CD4-positive, CD25-positive, alpha-beta regulatory T cell (primary cell): Measurements from ENCODE around the gene ZNF577. TPM values are rescaled to one million over a fixed set of nuclear protein-coding genes. Genes with fewer than 3 reads are reported as not detected.
"Not testable (repeated sequence)": the region's sequence is repeated elsewhere in the genome, so short reads cannot be mapped to it uniquely, and the experiment has no call there.

Source experiments
- ATAC-seq, 2 donors: fragments of 150-1000 bp; cut with Tn5 transposase; one replicate each; pipeline ENCODE4 v1.10.0; 2021; ENCODE audit warnings: low read depth in 2 of 2, moderate number of reproducible peaks in 2 of 2, moderate library complexity in 1 of 2
- DNase-seq, 3 donors: peaks; one replicate each; pipeline versions ENCODE4 v3.0.0 to v3.0.0-alpha.2; 2012 to 2022; ENCODE audit warnings: mixed read lengths in 1 of 3
- H3K27ac ChIP-seq: one replicate; pipeline ENCODE4 v1.7.0; 2013; ENCODE audit warnings: mild to moderate bottlenecking, low read length; ENCODE audit not compliant: insufficient read depth, poor library complexity, severe bottlenecking
- H3K27me3 ChIP-seq: one replicate; pipeline ENCODE4 v1.7.0; 2013; ENCODE audit warnings: low read length; ENCODE audit not compliant: control insufficient read depth, insufficient read depth
- H3K36me3 ChIP-seq: one replicate; pipeline ENCODE4 v1.7.0; 2013; ENCODE audit warnings: mild to moderate bottlenecking, low read length, moderate library complexity; ENCODE audit not compliant: control insufficient read depth, insufficient read depth
- H3K4me1 ChIP-seq: 2 replicates; pipeline ENCODE4 v1.7.0; 2013; ENCODE audit warnings: mild to moderate bottlenecking, low read length; ENCODE audit not compliant: insufficient read depth, control insufficient read depth, poor library complexity, severe bottlenecking
- H3K4me3 ChIP-seq: one replicate; pipeline ENCODE4 v1.7.0; 2013; ENCODE audit warnings: low read depth, mild to moderate bottlenecking, low read length, moderate library complexity
- H3K9me3 ChIP-seq, 2 experiments: 1 replicate in 1 of 2; 2 replicates in 1 of 2; pipeline ENCODE4 v1.7.0; 2013; ENCODE audit warnings: low read length in 2 of 2, mild to moderate bottlenecking in 1 of 2, moderate library complexity in 1 of 2; ENCODE audit not compliant: control insufficient read depth in 2 of 2
- H3K27ac Mint-ChIP-seq, 3 donors: one replicate each; pipeline ENCODE4 v1.8.0; 2020 to 2022; ENCODE audit warnings: mild to moderate bottlenecking in 3 of 3, mixed read lengths in 3 of 3, moderate library complexity in 2 of 3
- H3K27me3 Mint-ChIP-seq: one replicate; pipeline ENCODE4 v1.8.0; 2022; ENCODE audit warnings: mild to moderate bottlenecking, mixed read lengths
- H3K36me3 Mint-ChIP-seq: one replicate; pipeline ENCODE4 v1.8.0; 2020; ENCODE audit warnings: mixed read lengths
- H3K4me1 Mint-ChIP-seq, 4 donors: one replicate each; pipeline ENCODE4 v1.8.0; 2020 to 2022; ENCODE audit warnings: mixed read lengths in 4 of 4, mild to moderate bottlenecking in 1 of 4
- H3K4me3 Mint-ChIP-seq, 4 donors: one replicate each; pipeline ENCODE4 v1.8.0; 2020 to 2022; ENCODE audit warnings: mild to moderate bottlenecking in 4 of 4, mixed read lengths in 4 of 4, moderate library complexity in 3 of 4
- H3K9me3 Mint-ChIP-seq, 7 donors: one replicate each; pipeline ENCODE4 v1.8.0; 2020 to 2022; ENCODE audit warnings: mixed read lengths in 7 of 7, mild to moderate bottlenecking in 3 of 7, moderate library complexity in 2 of 7
- polyA plus RNA-seq, 4 donors: library from polyadenylated mRNA; unstranded; fragments of 300-500 nt; fragmentation: Illumina TruSeq; gene quantifications; one replicate each; pipeline ENCODE4 v1.2.3, GENCODE V29; 2021
- total RNA-seq: library from RNA; stranded (reverse); gene quantifications from one replicate; pipeline ENCODE4 v1.2.3, GENCODE V29; 2022

Gene ZNF577
- total and polyA plus RNA-seq, 5 donors from 2014 or later: 1.6 to 6.8 (median 3.2) TPM

DNA sequence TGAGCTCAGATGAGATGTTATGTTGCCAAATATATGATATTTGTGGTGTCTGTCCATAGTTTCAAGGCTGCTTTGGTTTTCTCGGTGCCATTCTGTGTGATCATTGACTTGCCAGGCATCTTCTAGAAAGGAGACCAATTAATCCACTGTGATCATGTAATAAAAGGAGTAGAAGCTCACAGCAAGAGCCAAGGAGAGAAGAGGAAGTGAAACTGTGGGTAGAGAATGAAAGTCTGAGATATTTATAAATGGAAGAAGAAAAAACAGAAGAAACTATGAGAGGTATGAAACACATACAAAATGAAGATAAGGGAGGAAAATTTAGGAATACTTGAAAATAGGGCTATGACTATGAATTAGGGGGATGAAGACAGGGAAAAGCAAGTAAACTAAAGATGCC, 28.4 kb upstream of the ZNF577 start:
- ATAC-seq (no peak), DNase-seq (no peak)
- no peak overlapping the region for H3K4me3 ChIP-seq
- H3K9me3 ChIP-seq: peaks cover 80 to 95% of the 10 kb centered on the region in 2 experiments
- H3K27ac Mint-ChIP-seq: no peak overlapping the region
- H3K27me3 Mint-ChIP-seq: no peaks in the 10 kb centered on the region
- H3K9me3 Mint-ChIP-seq: peaks cover 5 to 70% (median 33%) of the 10 kb centered on the region in 7 donors
- H3K27ac ChIP-seq: no peak overlapping the region
- peaks cover 3% of the 10 kb centered on the region for H3K36me3 Mint-ChIP-seq
- no peaks in the 10 kb centered on the region for H3K27me3 ChIP-seq
- no peaks in the 10 kb centered on the region for H3K4me1 Mint-ChIP-seq
- no peak overlapping the region for H3K4me3 Mint-ChIP-seq
- no peaks in the 10 kb centered on the region for H3K36me3 ChIP-seq
- no peaks in the 10 kb centered on the region for H3K4me1 ChIP-seq

DNA sequence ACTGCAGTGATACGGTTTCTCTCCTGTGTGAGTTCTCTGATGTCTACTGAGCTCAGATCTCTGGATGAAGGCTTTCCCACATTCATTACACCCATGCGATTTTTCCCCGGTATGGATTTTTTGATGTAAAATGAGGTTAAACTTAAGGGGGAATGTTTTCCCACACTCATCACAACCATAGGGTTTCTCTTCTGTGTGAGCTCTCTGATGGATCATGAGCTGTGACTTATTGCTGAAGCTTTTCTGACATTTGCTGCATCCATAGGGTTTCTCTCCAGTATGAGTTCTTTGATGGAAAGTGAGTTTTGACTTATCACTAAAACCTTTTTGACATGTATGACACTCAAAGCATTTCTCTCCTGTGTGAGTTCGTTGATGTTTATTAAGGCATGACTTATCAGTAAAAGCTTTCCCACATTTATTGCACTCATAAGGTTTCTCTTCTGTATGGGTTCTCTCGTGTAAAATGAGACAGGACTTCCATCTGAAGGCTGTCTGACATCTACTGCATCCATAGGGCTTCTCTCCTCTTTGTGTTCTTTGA, 27.6 kb upstream of the ZNF577 start:
- DNase-seq (no peak), ATAC-seq (no peak)
- H3K27me3 Mint-ChIP-seq: no peaks in the 10 kb centered on the region
- Histone ChIP-seq H3K27ac (no peak overlapping the region), H3K4me1 (no peaks in the 10 kb centered on the region), H3K4me3 (no peak overlapping the region), H3K9me3 (peaks cover 75 to 95% of the 10 kb centered on the region in 2 experiments), H3K27me3 (no peaks in the 10 kb centered on the region), H3K36me3 (no peaks in the 10 kb centered on the region)
- H3K27ac Mint-ChIP-seq: no peak overlapping the region
- H3K4me1 Mint-ChIP-seq: no peaks in the 10 kb centered on the region
- H3K9me3 Mint-ChIP-seq: peaks cover 5 to 68% (median 29%) of the 10 kb centered on the region in 7 donors
- peaks cover 6% of the 10 kb centered on the region for H3K36me3 Mint-ChIP-seq
- H3K4me3 Mint-ChIP-seq: peak overlapping the region in 1 of 4 donors; percentile 58

DNA sequence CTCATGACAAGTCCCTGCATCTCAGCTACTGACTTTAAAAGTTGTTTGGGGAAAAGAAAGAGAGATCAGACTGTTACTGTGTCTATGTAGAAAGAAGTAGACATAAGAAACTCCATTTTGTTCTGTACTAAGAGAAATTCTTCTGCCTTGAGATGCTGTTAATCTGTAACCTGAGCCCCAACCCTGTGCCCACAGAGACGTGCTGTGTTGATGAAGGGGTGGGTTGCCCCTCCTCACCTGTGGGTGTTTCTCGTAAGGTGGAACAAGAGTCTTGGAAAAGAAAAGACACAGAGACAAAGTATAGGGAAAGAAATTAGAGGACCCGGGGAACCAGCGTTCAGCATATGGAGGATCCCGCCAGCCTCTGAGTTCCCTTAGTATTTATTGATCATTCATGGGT, 20.2 kb upstream of the ZNF577 start:
- peaks cover 6 to 23% (median 15%) of the 10 kb centered on the region in 4 donors for H3K4me1 Mint-ChIP-seq
- H3K27me3 ChIP-seq, H3K4me3 ChIP-seq, H3K27ac Mint-ChIP-seq, DNase-seq, H3K36me3 ChIP-seq, H3K27ac ChIP-seq, ATAC-seq: not testable (repeated sequence)
- H3K9me3 ChIP-seq: peaks cover 39 to 54% of the 10 kb centered on the region in 2 experiments
- H3K36me3 Mint-ChIP-seq: peaks cover 28% of the 10 kb centered on the region
- peaks cover 14% of the 10 kb centered on the region for H3K4me1 ChIP-seq
- peaks cover 17% of the 10 kb centered on the region for H3K27me3 Mint-ChIP-seq
- peaks cover 9 to 66% (median 29%) of the 10 kb centered on the region in 7 donors for H3K9me3 Mint-ChIP-seq
- H3K4me3 Mint-ChIP-seq: peak overlapping the region in 1 of 4 donors; percentile 62

DNA sequence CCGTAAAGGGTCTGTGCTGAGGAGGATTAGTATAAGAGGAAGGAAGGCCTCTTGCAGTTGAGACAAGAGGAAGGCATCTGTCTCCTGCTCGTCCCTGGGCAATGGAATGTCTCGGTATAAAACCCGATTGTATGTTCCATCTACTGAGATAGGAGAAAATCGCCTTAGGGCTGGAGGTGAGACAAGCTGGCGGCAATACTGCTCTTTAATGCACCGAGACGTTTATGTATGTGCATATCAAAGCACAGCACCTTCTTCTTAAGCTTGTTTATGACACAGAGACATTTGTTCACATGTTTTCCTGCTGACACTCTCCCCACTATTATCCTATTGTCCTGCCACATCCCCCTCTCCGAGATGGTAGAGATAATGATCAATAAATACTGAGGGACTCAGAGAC, 18.4 kb upstream of the ZNF577 start:
- H3K27ac ChIP-seq, H3K27me3 ChIP-seq, DNase-seq, H3K4me3 ChIP-seq, ATAC-seq, H3K27ac Mint-ChIP-seq: not testable (repeated sequence)
- peaks cover 11% of the 10 kb centered on the region for H3K36me3 ChIP-seq
- H3K9me3 ChIP-seq: peaks cover 36 to 57% of the 10 kb centered on the region in 2 experiments
- peaks cover 39% of the 10 kb centered on the region for H3K36me3 Mint-ChIP-seq
- H3K27me3 Mint-ChIP-seq: peaks cover 17% of the 10 kb centered on the region
- H3K4me3 Mint-ChIP-seq: peak overlapping the region in 2 of 4 donors; percentile 59 to 73
- peaks cover 14% of the 10 kb centered on the region for H3K4me1 ChIP-seq
- H3K4me1 Mint-ChIP-seq: peaks cover 6 to 23% (median 16%) of the 10 kb centered on the region in 4 donors
- H3K9me3 Mint-ChIP-seq: peaks cover 9 to 67% (median 31%) of the 10 kb centered on the region in 7 donors

DNA sequence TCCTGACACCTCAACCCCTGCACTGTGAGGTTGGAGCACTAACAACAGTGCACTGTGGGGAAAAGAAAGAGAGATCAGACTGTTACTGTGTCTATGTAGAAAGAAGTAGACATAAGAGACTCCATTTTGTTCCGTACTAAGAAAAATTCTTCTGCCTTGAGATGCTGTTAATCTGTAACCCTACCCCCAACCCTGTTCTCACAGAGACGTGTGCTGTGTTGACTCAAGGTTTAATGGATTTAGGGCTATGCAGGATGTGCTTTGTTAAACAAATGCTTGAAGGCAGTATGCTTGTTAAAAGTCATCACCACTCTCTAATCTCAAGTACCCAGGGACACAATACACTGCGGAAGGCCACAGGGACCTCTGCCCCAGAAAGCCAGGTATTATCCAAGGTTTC, 17.9 kb upstream of the ZNF577 start:
- H3K4me1 Mint-ChIP-seq: peaks cover 6 to 23% (median 16%) of the 10 kb centered on the region in 4 donors
- H3K27ac Mint-ChIP-seq, DNase-seq, ATAC-seq, H3K4me3 ChIP-seq, H3K27me3 ChIP-seq, H3K27ac ChIP-seq: not testable (repeated sequence)
- peaks cover 43% of the 10 kb centered on the region for H3K36me3 Mint-ChIP-seq
- Histone ChIP-seq H3K4me1 (peaks cover 14% of the 10 kb centered on the region), H3K36me3 (peaks cover 13% of the 10 kb centered on the region), H3K9me3 (peaks cover 38 to 57% of the 10 kb centered on the region in 2 experiments)
- peaks cover 9 to 68% (median 29%) of the 10 kb centered on the region in 7 donors for H3K9me3 Mint-ChIP-seq
- H3K27me3 Mint-ChIP-seq: peaks cover 17% of the 10 kb centered on the region
- H3K4me3 Mint-ChIP-seq: peak overlapping the region in 3 of 4 donors; percentile 32 to 99 (median 73)

DNA sequence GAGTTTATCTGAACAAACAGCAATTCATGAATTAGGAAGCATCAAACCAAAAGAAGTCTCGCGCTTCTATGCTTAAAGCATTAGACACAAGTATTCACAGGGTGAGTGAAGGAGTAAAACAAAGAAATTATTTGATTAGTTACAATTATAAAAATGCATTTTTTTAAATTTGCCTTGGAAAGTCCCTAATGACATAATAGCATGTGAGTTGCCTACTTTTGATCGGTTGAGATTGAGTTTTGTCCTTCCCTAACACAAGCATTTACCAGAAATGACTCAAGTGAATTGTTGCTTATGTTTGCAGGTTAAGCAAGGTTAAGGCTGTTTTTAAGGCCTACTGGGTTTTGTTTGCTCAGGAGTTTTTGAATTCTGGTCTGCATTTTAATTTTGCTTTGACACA, 17.5 kb upstream of the ZNF577 start:
- Mint-ChIP-seq H3K4me3 (peak overlapping the region; percentile 95 to 100 (median 99)), H3K4me1 (peaks cover 6 to 23% (median 16%) of the 10 kb centered on the region in 4 donors), H3K36me3 (peaks cover 43% of the 10 kb centered on the region), H3K27me3 (peaks cover 17% of the 10 kb centered on the region), H3K9me3 (peaks cover 9 to 68% (median 26%) of the 10 kb centered on the region in 7 donors), H3K27ac (peak overlapping the region; percentile 93 to 98 (median 93))
- Histone ChIP-seq H3K27ac (peak overlapping the region; percentile 65), H3K27me3 (no peaks in the 10 kb centered on the region), H3K4me1 (peaks cover 14% of the 10 kb centered on the region), H3K4me3 (peak overlapping the region; percentile 87), H3K36me3 (peaks cover 17% of the 10 kb centered on the region), H3K9me3 (peaks cover 42 to 57% of the 10 kb centered on the region in 2 experiments)
- ATAC-seq (no peak), DNase-seq (no peak)

DNA sequence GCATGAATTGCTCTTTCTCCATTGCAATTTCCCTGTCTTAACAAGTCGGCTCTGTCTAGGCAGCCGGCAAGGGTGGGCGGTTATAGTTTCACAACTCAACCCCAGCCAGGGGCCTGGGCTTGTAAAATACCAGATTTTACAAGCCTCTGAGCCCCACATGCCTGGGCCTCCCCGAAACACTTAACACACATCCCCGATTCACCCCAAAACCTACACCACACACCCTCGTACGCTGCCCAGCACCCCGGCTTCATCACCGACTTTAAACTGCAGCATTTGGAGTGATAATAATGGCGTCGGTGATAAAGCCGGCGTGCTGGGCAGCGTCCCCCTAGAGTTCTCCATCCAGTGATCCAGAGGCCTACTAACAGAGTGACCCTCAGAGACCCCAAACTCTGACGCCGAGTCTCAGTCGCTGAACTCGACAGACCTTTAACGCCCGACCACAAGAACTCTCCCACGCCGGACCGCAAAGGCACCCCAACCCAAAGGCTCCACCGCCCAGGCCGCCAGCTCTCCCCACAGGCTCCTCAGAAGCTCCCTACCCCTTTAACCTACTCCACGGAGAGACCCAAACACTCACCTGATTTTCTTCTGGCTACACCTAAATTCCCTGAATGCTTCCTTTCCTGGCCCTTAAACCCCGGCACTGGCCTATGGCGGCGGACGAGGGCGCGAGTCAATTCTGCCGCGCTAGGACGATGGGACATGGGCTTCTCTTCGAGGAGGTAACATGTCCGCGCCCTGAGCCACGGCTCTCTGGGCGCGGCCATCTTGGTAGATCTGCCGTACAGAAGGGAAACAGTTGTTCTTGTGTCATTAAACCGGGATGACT, 16.8 kb upstream of the ZNF577 start, which contains the start of gene ZNF649:
TSS of gene ZNF649 (minus strand) at position 687 of the 835 bp plus-strand sequence. CDS start 4,910 bp downstream, outside the sequence.
- ATAC-seq (peak; percentile 93 to 97), DNase-seq (peak; percentile 56 to 88 (median 79))
- H3K27me3 Mint-ChIP-seq: peaks cover 17% of the 10 kb centered on the region
- Histone ChIP-seq H3K4me3 (peak within 1 kb of the TSS; percentile 87), H3K4me1 (peaks cover 14% of the 10 kb centered on the region), H3K27me3 (no peaks in the 10 kb centered on the region), H3K36me3 (peaks cover 24% of the 10 kb centered on the region), H3K27ac (peak within 1 kb of the TSS; percentile 65), H3K9me3 (peaks cover 46 to 57% of the 10 kb centered on the region in 2 experiments)
- H3K36me3 Mint-ChIP-seq: peaks cover 50% of the 10 kb centered on the region
- H3K9me3 Mint-ChIP-seq: peaks cover 9 to 70% (median 23%) of the 10 kb centered on the region in 7 donors
- H3K4me1 Mint-ChIP-seq: peaks cover 6 to 23% (median 16%) of the 10 kb centered on the region in 4 donors
- H3K4me3 Mint-ChIP-seq: peak within 1 kb of the TSS; percentile 95 to 100 (median 99)
- H3K27ac Mint-ChIP-seq: peak within 1 kb of the TSS; percentile 93 to 98 (median 93)
